Mesenchymal stem cell (in vitro differentiated cells and primary cell): ENCODE data around the gene ZNF236.
A peak's percentile ranks its signal among the peaks of the same experiment; 100 is the strongest.

Source experiments
- DNase-seq: peaks from one replicate; pipeline ENCODE4 v3.0.0-alpha.2; 2013
- H2AFZ ChIP-seq: one replicate; pipeline ENCODE4 v1.6.1; 2013; ENCODE audit warnings: low read depth, mild to moderate bottlenecking, control low read depth, inconsistent platforms, low read length, moderate library complexity
- H2AK5ac ChIP-seq: 2 replicates; pipeline ENCODE4 v1.6.1; 2013; ENCODE audit warnings: low read length, moderate library complexity, mild to moderate bottlenecking, inconsistent platforms; ENCODE audit not compliant: severe bottlenecking
- H2BK120ac ChIP-seq: one replicate; pipeline ENCODE4 v1.6.1; 2013; ENCODE audit warnings: low read depth, mild to moderate bottlenecking, inconsistent platforms, low read length, moderate library complexity
- H2BK12ac ChIP-seq, 2 experiments: one replicate each; pipeline ENCODE4 v1.6.1; 2013; ENCODE audit warnings: inconsistent platforms in 2 of 2, low read length in 2 of 2, mild to moderate bottlenecking in 2 of 2, moderate library complexity in 2 of 2, control low read depth in 1 of 2
- H2BK15ac ChIP-seq: one replicate; pipeline ENCODE4 v1.6.1; 2013; ENCODE audit warnings: mild to moderate bottlenecking, low read depth, inconsistent platforms; ENCODE audit not compliant: poor library complexity, severe bottlenecking
- H2BK5ac ChIP-seq: 2 replicates; pipeline ENCODE4 v1.6.1; 2013; ENCODE audit warnings: low read depth, mild to moderate bottlenecking, low read length, control low read depth, inconsistent platforms; ENCODE audit not compliant: poor library complexity, severe bottlenecking
- H3K14ac ChIP-seq, 2 experiments: one replicate each; pipeline ENCODE4 v1.6.1; 2013; ENCODE audit warnings: inconsistent platforms in 2 of 2, low read length in 2 of 2, control low read depth in 1 of 2, mild to moderate bottlenecking in 1 of 2, moderate library complexity in 1 of 2
- H3K18ac ChIP-seq, 2 experiments: one replicate each; pipeline ENCODE4 v1.6.1; 2013; ENCODE audit warnings: inconsistent platforms in 2 of 2, low read length in 2 of 2, control low read depth in 1 of 2, low read depth in 1 of 2, mild to moderate bottlenecking in 1 of 2
- H3K23ac ChIP-seq, 2 experiments: one replicate each; pipeline ENCODE4 v1.6.1; 2013; ENCODE audit warnings: inconsistent platforms in 2 of 2, low read length in 2 of 2, mild to moderate bottlenecking in 2 of 2, moderate library complexity in 2 of 2, control low read depth in 1 of 2
- H3K27ac ChIP-seq: 2 replicates; pipeline ENCODE4 v1.5.1; 2013; ENCODE audit warnings: mild to moderate bottlenecking, moderate library complexity, low read length, control low read depth, inconsistent platforms; ENCODE audit not compliant: poor library complexity, severe bottlenecking
- H3K27me3 ChIP-seq, 2 experiments: 2 replicates each; pipeline versions ENCODE4 v1.6.1 to v1.7.0; 2013; ENCODE audit warnings: low read length in 2 of 2, mild to moderate bottlenecking in 2 of 2, moderate library complexity in 2 of 2, control low read depth in 1 of 2, inconsistent platforms in 1 of 2; ENCODE audit not compliant: control insufficient read depth in 1 of 2, insufficient read depth in 1 of 2
- H3K36me3 ChIP-seq, 2 experiments: 2 replicates each; pipeline versions ENCODE4 v1.6.1 to v1.7.0; 2013; ENCODE audit warnings: low read length in 2 of 2, control low read depth in 1 of 2, inconsistent platforms in 1 of 2, low read depth in 1 of 2, mild to moderate bottlenecking in 1 of 2; ENCODE audit not compliant: insufficient read depth in 2 of 2, control insufficient read depth in 1 of 2
- H3K4ac ChIP-seq, 2 experiments: one replicate each; pipeline ENCODE4 v1.6.1; 2013; ENCODE audit warnings: inconsistent platforms in 2 of 2, low read length in 2 of 2, mild to moderate bottlenecking in 2 of 2, moderate library complexity in 2 of 2, control low read depth in 1 of 2, low read depth in 1 of 2
- H3K4me1 ChIP-seq: 2 replicates; pipeline ENCODE4 v1.6.1; 2013; ENCODE audit warnings: low read depth, low read length, control low read depth; ENCODE audit not compliant: control insufficient read depth, insufficient read depth
- H3K4me2 ChIP-seq: 2 replicates; pipeline ENCODE4 v1.6.1; 2013; ENCODE audit warnings: low read length, mild to moderate bottlenecking, inconsistent platforms; ENCODE audit not compliant: poor library complexity, severe bottlenecking
- H3K4me3 ChIP-seq, 2 experiments: 2 replicates each; pipeline versions ENCODE4 v1.5.1 to v1.7.0; 2013; ENCODE audit warnings: low read length in 2 of 2, mild to moderate bottlenecking in 2 of 2, control low read depth in 1 of 2, low read depth in 1 of 2; ENCODE audit not compliant: insufficient read depth in 1 of 2
- H3K79me1 ChIP-seq: replicated peaks from 2 replicates; pipeline ENCODE4 v1.6.1; 2013; ENCODE audit warnings: mild to moderate bottlenecking, control low read depth, low read length, inconsistent platforms; ENCODE audit not compliant: poor library complexity, severe bottlenecking
- H3K9ac ChIP-seq: 2 replicates; pipeline ENCODE4 v1.7.0; 2013; ENCODE audit warnings: mild to moderate bottlenecking, low read length, moderate library complexity
- H3K9me3 ChIP-seq: 2 replicates; pipeline ENCODE4 v1.7.0; 2013; ENCODE audit warnings: mild to moderate bottlenecking, low read length; ENCODE audit not compliant: control insufficient read depth
- H4K8ac ChIP-seq: one replicate; pipeline ENCODE4 v1.6.1; 2013; ENCODE audit warnings: inconsistent platforms, mild to moderate bottlenecking, low read length, moderate library complexity
- H4K91ac ChIP-seq: one replicate; pipeline ENCODE4 v1.6.1; 2013; ENCODE audit warnings: mild to moderate bottlenecking, low read length, inconsistent platforms
- WGBS: methylation state at CpG from one replicate; pipeline ENCODE4 v1.1.7; 2013; ENCODE audit warnings: mixed read lengths; 5-methylcytosine and 5-hydroxymethylcytosine counted together

The ZNF236 gene

DNA sequence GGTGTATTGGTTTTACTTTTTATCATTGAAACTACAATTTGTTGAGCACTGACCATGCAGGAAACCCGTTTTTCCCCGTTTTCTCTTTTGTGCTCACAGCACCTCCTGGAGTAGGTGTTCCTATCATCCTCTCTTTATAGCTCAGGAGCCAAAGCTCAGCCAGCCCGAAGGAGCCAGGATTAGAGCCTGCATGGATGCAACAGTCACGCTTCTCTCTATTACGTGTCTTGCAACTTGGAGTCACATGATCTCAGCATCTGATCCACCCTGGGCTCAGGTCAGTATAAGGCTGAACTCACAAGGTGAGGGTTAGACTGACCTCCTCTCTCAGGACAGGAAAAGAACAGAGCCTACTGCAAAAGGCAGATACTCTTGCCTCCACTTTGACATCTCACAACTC is 159.7 kb downstream of the ZNF236 start:
- 89% methylated on average over 5 of the region's 5 CpGs for WGBS
- no peak overlapping the region for H2BK5ac ChIP-seq
- peaks cover 9% of the 10 kb centered on the region for H3K4me1 ChIP-seq
- no peak for DNase-seq
- no peak overlapping the region for H2BK120ac ChIP-seq
- no peak overlapping the region for H2BK15ac ChIP-seq
- H3K9me3 ChIP-seq = no peaks in the 10 kb centered on the region
- H3K9ac ChIP-seq = no peak overlapping the region
- H3K27me3 ChIP-seq = no peaks in the 10 kb centered on the region
- H3K4me3 ChIP-seq = no peak overlapping the region
- no peak overlapping the region for H3K4me2 ChIP-seq
- H2AFZ ChIP-seq = no peak overlapping the region
- no peak overlapping the region for H3K18ac ChIP-seq
- H3K14ac ChIP-seq = no peak overlapping the region
- no peak overlapping the region for H2BK12ac ChIP-seq
- no peak overlapping the region for H4K91ac ChIP-seq
- no peak overlapping the region for H3K4ac ChIP-seq
- no peak overlapping the region for H3K27ac ChIP-seq
- no peak overlapping the region for H2AK5ac ChIP-seq
- H4K8ac ChIP-seq = no peak overlapping the region
- peaks cover 12 to 16% of the 10 kb centered on the region in 2 experiments for H3K36me3 ChIP-seq
- no peak overlapping the region for H3K23ac ChIP-seq
- no peaks in the 10 kb centered on the region for H3K79me1 ChIP-seq

GRCh38 chr18:76982841-76983583 is 160.7 kb downstream of the ZNF236 start:
- H3K4me2 ChIP-seq = peak overlapping the region; percentile 30
- no peak overlapping the region for H2BK5ac ChIP-seq
- H3K79me1 ChIP-seq = no peaks in the 10 kb centered on the region
- no peak overlapping the region for H3K18ac ChIP-seq
- H3K23ac ChIP-seq = no peak overlapping the region
- H3K14ac ChIP-seq = no peak overlapping the region
- peak; percentile 71 for DNase-seq
- H3K27me3 ChIP-seq = no peaks in the 10 kb centered on the region
- no peak overlapping the region for H2AK5ac ChIP-seq
- no peak overlapping the region for H3K4ac ChIP-seq
- H2AFZ ChIP-seq = peak overlapping the region; percentile 65
- peak overlapping the region; percentile 37 for H3K9ac ChIP-seq
- WGBS = 27% methylated on average over 12 of the region's 15 CpGs
- H2BK120ac ChIP-seq = no peak overlapping the region
- H4K91ac ChIP-seq = no peak overlapping the region
- H3K9me3 ChIP-seq = no peaks in the 10 kb centered on the region
- H4K8ac ChIP-seq = no peak overlapping the region
- no peak overlapping the region for H2BK15ac ChIP-seq
- peaks cover 10% of the 10 kb centered on the region for H3K4me1 ChIP-seq
- H3K36me3 ChIP-seq = peaks cover 10 to 13% of the 10 kb centered on the region in 2 experiments
- no peak overlapping the region for H3K4me3 ChIP-seq
- H3K27ac ChIP-seq = no peak overlapping the region
- no peak overlapping the region for H2BK12ac ChIP-seq

DNA sequence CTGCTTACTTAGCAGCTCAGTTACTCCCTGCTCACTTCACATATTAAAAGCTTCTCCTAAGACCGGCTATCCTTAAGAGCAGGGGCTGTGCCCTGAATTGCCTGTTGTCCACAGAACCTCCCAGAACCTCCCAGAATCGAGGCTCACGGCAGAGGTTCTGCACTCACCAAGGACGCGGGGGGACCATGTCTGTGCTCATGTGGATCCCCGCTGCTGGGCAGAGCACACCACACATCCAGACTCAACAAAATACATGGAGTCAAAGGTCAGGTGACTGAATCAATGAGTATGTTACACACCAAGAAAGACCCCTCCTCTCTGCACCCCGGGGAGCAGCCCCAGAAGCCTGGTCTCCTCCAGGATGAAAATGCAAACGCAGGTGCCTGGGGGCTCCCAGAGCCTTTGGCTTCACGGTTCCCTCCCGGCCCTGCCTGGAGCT is 161.3 kb downstream of the ZNF236 start:
- H3K4me1 ChIP-seq = peaks cover 15% of the 10 kb centered on the region
- no peaks in the 10 kb centered on the region for H3K9me3 ChIP-seq
- H2AFZ ChIP-seq = no peak overlapping the region
- H3K9ac ChIP-seq = peak overlapping the region; percentile 37
- no peak overlapping the region for H2BK15ac ChIP-seq
- no peak overlapping the region for H2BK5ac ChIP-seq
- DNase-seq = no peak
- no peak overlapping the region for H4K8ac ChIP-seq
- H2AK5ac ChIP-seq = no peak overlapping the region
- H4K91ac ChIP-seq = no peak overlapping the region
- peaks cover 10 to 13% of the 10 kb centered on the region in 2 experiments for H3K36me3 ChIP-seq
- H3K23ac ChIP-seq = no peak overlapping the region
- 55% methylated on average over 10 of the region's 10 CpGs for WGBS
- no peak overlapping the region for H2BK120ac ChIP-seq
- no peak overlapping the region for H2BK12ac ChIP-seq
- H3K4me3 ChIP-seq = no peak overlapping the region
- no peak overlapping the region for H3K27ac ChIP-seq
- no peak overlapping the region for H3K4me2 ChIP-seq
- H3K27me3 ChIP-seq = no peaks in the 10 kb centered on the region
- no peak overlapping the region for H3K18ac ChIP-seq
- H3K79me1 ChIP-seq = no peaks in the 10 kb centered on the region
- no peak overlapping the region for H3K14ac ChIP-seq
- no peak overlapping the region for H3K4ac ChIP-seq

DNA sequence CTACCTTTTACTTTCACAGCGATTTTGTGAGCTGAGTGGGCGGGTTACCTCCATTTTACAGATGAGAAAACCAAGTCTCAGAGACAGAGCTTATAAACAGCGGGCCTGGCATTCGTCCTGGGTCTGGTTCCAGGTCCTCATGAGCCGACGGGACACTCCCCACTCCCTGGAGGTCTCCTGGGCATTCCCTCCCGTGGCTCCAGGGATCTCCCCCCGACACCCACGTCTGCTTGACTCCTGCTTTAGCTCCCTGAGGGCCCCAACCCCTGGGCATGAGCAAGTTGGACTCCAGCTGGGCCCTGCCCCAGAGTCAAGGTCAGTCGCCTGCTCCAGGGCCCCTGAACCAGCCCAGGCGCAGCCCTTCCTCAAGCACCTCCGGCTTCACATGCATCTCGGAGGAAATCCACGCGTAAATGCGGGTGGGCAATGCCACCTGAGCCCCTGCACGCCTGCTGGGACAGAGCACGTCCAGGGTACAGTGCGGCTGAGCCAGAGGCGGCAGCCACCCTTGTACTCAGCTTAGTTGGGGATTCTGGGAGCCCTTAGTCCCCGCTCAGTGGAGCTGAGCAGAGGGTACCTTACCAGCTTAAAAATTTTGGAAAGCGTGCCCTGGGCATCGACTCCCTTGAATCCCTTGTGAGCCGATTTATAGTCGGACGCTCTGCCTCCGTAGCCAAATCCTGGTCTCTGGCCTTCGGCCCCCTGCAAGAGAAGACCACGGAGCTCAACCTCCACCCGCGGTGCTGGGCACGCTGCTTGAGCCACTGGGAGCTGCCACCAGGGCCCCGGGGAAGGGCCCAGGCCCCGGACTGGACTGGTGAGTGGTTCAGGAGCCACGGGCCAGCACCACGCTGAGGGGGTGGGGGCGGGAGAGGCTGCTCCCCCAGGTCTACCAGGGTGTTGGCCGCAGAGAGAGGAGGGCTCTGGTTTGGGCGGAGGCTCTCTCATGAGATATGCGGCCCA is 162.1 kb downstream of the ZNF236 start:
- H4K8ac ChIP-seq = no peak overlapping the region
- no peak overlapping the region for H3K23ac ChIP-seq
- no peaks in the 10 kb centered on the region for H3K9me3 ChIP-seq
- H3K4me3 ChIP-seq = no peak overlapping the region
- H2BK5ac ChIP-seq = no peak overlapping the region
- no peak overlapping the region for H3K9ac ChIP-seq
- H3K79me1 ChIP-seq = no peaks in the 10 kb centered on the region
- DNase-seq = no peak
- H3K27ac ChIP-seq = no peak overlapping the region
- peak overlapping the region in 1 of 2 experiments; percentile 55 for H3K14ac ChIP-seq
- H2BK120ac ChIP-seq = no peak overlapping the region
- peak overlapping the region; percentile 5 for H4K91ac ChIP-seq
- no peaks in the 10 kb centered on the region for H3K27me3 ChIP-seq
- WGBS = 91% methylated on average over 40 of the region's 40 CpGs
- H3K4ac ChIP-seq = peak overlapping the region in 1 of 2 experiments; percentile 49
- H3K36me3 ChIP-seq = peaks cover 2 to 6% of the 10 kb centered on the region in 2 experiments
- H3K4me1 ChIP-seq = peaks cover 15% of the 10 kb centered on the region
- no peak overlapping the region for H3K18ac ChIP-seq
- no peak overlapping the region for H3K4me2 ChIP-seq
- no peak overlapping the region for H2AK5ac ChIP-seq
- H2BK12ac ChIP-seq = no peak overlapping the region
- H2BK15ac ChIP-seq = no peak overlapping the region
- H2AFZ ChIP-seq = no peak overlapping the region
